PFSK-1 (cell line): ENCODE data around the gene RNF169.

Experiments
- POLR2AphosphoS5 ChIP-seq: IDR thresholded peaks from 2 replicates; pipeline ENCODE4 v1.6.1; 2012; ENCODE audit warnings: low read depth, mild to moderate bottlenecking, control low read depth, low read length, moderate library complexity
- SIN3A ChIP-seq: IDR thresholded peaks from 2 replicates; pipeline ENCODE4 v1.6.1; 2012; ENCODE audit warnings: mild to moderate bottlenecking, low read length, moderate library complexity, borderline replicate concordance; ENCODE audit not compliant: insufficient read depth
- TAF1 ChIP-seq: IDR thresholded peaks from 2 replicates; pipeline ENCODE4 v1.6.1; 2012; ENCODE audit warnings: low read length, control low read depth, borderline replicate concordance; ENCODE audit not compliant: insufficient read depth
- TF ChIP-seq, protein P1 (sequence below), 2 experiments: IDR thresholded peaks; 2 replicates each; pipeline versions ENCODE4 v1.6.1 to v1.8.0; 2011 to 2012; ENCODE audit warnings: low read depth in 2 of 2, low read length in 2 of 2, control low read depth in 1 of 2, inconsistent platforms in 1 of 2, mild to moderate bottlenecking in 1 of 2, moderate library complexity in 1 of 2; ENCODE audit not compliant: insufficient read depth in 1 of 2

DNA sequence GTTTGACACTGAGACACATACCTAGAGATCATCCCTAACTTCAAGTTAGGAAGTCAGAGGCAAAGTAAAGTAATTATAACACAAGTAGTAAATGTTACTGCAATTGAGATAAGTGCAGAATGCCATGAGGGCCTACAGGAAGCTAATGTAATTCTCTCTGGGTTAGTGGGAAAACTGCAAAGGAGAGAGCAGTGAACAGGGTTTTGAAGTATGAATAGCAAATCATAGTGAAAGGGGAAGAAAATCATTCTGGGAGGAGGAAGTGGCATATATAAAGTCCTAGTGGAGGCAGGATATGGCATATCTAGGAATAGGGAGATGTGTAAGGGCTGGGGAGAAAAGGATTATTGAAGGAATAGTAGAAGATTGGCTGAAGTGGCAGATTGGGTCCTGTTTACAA lies 27.9 kb downstream of the RNF169 start:
- TF ChIP-seq POLR2AphosphoS5: no peak
- no peak for TF ChIP-seq SIN3A
- TF ChIP-seq, protein P1, sequence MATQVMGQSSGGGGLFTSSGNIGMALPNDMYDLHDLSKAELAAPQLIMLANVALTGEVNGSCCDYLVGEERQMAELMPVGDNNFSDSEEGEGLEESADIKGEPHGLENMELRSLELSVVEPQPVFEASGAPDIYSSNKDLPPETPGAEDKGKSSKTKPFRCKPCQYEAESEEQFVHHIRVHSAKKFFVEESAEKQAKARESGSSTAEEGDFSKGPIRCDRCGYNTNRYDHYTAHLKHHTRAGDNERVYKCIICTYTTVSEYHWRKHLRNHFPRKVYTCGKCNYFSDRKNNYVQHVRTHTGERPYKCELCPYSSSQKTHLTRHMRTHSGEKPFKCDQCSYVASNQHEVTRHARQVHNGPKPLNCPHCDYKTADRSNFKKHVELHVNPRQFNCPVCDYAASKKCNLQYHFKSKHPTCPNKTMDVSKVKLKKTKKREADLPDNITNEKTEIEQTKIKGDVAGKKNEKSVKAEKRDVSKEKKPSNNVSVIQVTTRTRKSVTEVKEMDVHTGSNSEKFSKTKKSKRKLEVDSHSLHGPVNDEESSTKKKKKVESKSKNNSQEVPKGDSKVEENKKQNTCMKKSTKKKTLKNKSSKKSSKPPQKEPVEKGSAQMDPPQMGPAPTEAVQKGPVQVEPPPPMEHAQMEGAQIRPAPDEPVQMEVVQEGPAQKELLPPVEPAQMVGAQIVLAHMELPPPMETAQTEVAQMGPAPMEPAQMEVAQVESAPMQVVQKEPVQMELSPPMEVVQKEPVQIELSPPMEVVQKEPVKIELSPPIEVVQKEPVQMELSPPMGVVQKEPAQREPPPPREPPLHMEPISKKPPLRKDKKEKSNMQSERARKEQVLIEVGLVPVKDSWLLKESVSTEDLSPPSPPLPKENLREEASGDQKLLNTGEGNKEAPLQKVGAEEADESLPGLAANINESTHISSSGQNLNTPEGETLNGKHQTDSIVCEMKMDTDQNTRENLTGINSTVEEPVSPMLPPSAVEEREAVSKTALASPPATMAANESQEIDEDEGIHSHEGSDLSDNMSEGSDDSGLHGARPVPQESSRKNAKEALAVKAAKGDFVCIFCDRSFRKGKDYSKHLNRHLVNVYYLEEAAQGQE (IDR thresholded peaks at IDR 0.05; ENCODE audit: insufficient read depth in 1 of 2, low read depth in 2 of 2, low read length in 2 of 2): no peak
- no peak for TF ChIP-seq TAF1
